PC-3 (cell line): Measurements from ENCODE around the gene ZSCAN1. TPM values are rescaled to one million over a fixed set of nuclear protein-coding genes. Genes with fewer than 3 reads are reported as not detected.

Source experiments
- ATAC-seq: fragments of 200-7000 bp; cut with Tn5 transposase; 2 replicates; pipeline ENCODE4 v1.9.1; 2020; ENCODE audit warnings: mild to moderate bottlenecking, moderate library complexity
- BruUV-seq: library from RNA; stranded (reverse); fragments of 400-500 nt; replicated peaks from 2 replicates; lab custom pipeline; 2021; lab: Mats Ljungman, UMichigan
- CTCF ChIA-PET: fragments of 300-600 bp; sonication (Branson Sonifier 250); formaldehyde crosslinking; loops from one replicate; lab custom pipeline; 2022; ENCODE audit warnings: antibody characterized with exemption; lab: Charles Lee
- POLR2A ChIA-PET: fragments of 300-600 bp; sonication (Branson Sonifier 250); formaldehyde crosslinking; loops from one replicate; lab custom pipeline; 2022; ENCODE audit warnings: antibody characterized with exemption; ENCODE audit not compliant: unreplicated experiment; lab: Charles Lee
- DNase-seq: peaks from one replicate; pipeline ENCODE4 v3.0.0-alpha.2; 2015
- H2AFZ ChIP-seq: fragments of 300-600 bp; sonication (generic); 2 replicates; pipeline ENCODE4 v1.6.0; 2016; ENCODE audit warnings: antibody characterized with exemption, low read length
- H3F3A ChIP-seq: fragments of 300-600 bp; sonication (generic); one replicate; pipeline ENCODE4 v1.6.0; 2017; ENCODE audit warnings: antibody characterized with exemption, low read length, control low read depth, mild to moderate bottlenecking; ENCODE audit not compliant: unreplicated experiment
- H3K27ac ChIP-seq: fragments of 300-600 bp; sonication (generic); 2 replicates; pipeline ENCODE4 v1.5.1; 2016; ENCODE audit warnings: mild to moderate bottlenecking, low read length
- H3K27me3 ChIP-seq: fragments of 300-600 bp; sonication (generic); 2 replicates; pipeline ENCODE4 v1.6.1; 2016; ENCODE audit warnings: low read length, mixed read lengths
- H3K36me3 ChIP-seq: fragments of 300-600 bp; sonication (generic); 2 replicates; pipeline ENCODE4 v1.6.1; 2016; ENCODE audit warnings: low read depth, mixed run types, low read length, mixed read lengths
- H3K4me1 ChIP-seq: fragments of 300-600 bp; sonication (generic); 2 replicates; pipeline ENCODE4 v1.5.1; 2016; ENCODE audit warnings: low read length; ENCODE audit not compliant: insufficient read depth
- H3K4me2 ChIP-seq: fragments of 300-600 bp; sonication (generic); 2 replicates; pipeline ENCODE4 v1.6.0; 2016; ENCODE audit warnings: low read length
- H3K4me3 ChIP-seq: fragments of 300-600 bp; sonication (generic); 2 replicates; pipeline ENCODE4 v1.5.1; 2016; ENCODE audit warnings: mild to moderate bottlenecking, low read length, mixed read lengths
- H3K79me2 ChIP-seq: fragments of 300-600 bp; sonication (generic); 2 replicates; pipeline ENCODE4 v1.6.1; 2017; ENCODE audit warnings: low read length, mixed read lengths
- H3K9ac ChIP-seq: fragments of 300-600 bp; sonication (generic); 2 replicates; pipeline ENCODE4 v1.6.0; 2016; ENCODE audit warnings: mild to moderate bottlenecking, low read length
- H3K9me2 ChIP-seq: fragments of 300-600 bp; sonication (generic); replicated peaks from 2 replicates; pipeline ENCODE4 v1.6.1; 2016; ENCODE audit warnings: mixed run types, low read length, mixed read lengths
- H3K9me3 ChIP-seq: fragments of 300-600 bp; sonication (generic); 2 replicates; pipeline ENCODE4 v1.6.1; 2016; ENCODE audit warnings: low read length, mixed read lengths
- H4K20me1 ChIP-seq: fragments of 300-600 bp; sonication (generic); 2 replicates; pipeline ENCODE4 v1.6.1; 2016; ENCODE audit warnings: low read length, mixed read lengths
- EZH2 ChIP-seq: fragments of 300-600 bp; sonication (generic); IDR thresholded peaks from one replicate; pipeline ENCODE4 v1.6.1; 2017; ENCODE audit warnings: antibody characterized with exemption, mild to moderate bottlenecking, low read length; ENCODE audit not compliant: unreplicated experiment
- EZH2phosphoT487 ChIP-seq: fragments of 300-600 bp; sonication (generic); IDR thresholded peaks from 2 replicates; pipeline ENCODE4 v1.6.1; 2018; ENCODE audit warnings: mild to moderate bottlenecking, antibody characterized with exemption, low read length, borderline replicate concordance
- intact Hi-C: fragments of 100-400 bp; cut with micrococcal nuclease; formaldehyde crosslinking; loops from 2 replicates; pipeline ENCODE4 v1.9.0; 2023
- total RNA-seq: library from RNA; depleted of rRNA; stranded (reverse); fragments of >200 nt; gene quantifications from 2 replicates; pipeline ENCODE4 v1.2.3, GENCODE V29; 2014
- TF ChIP-seq, protein P1 (sequence below): fragments of 300-600 bp; sonication (generic); conservative IDR thresholded peaks from 2 replicates; pipeline ENCODE4 v1.5.1; 2017; ENCODE audit warnings: antibody characterized with exemption, low read depth, mild to moderate bottlenecking, low read length

ZSCAN1 gene
- total RNA-seq, 1 experiment from 2014 or later = not detected

DNA sequence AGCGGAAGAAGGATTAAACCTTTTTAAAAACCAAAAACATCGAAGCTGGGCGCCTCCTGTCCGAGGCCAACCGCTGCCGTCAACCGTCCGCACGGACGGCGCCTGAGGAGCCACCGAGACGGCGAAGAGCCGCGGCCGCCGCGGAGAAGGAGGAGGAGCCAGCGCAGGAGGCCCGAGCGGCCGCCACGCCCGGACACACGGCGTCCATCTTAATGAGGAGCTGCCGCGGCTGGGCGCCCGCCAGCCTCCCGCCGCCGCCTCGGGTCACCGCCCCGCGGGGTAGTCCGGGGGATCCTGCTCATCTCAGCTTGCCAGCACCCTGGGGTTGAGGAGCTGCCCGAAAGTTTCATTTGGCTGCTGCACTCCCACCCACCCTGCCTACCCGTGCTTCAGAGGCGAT, 10.6 kb downstream of the ZSCAN1 start:
- Histone ChIP-seq H3K27ac (no peak overlapping the region), H3K4me3 (no peak overlapping the region), H3K79me2 (no peaks in the 10 kb centered on the region), H3K36me3 (no peaks in the 10 kb centered on the region), H2AFZ (no peak overlapping the region), H3K9me3 (peaks cover 55% of the 10 kb centered on the region), H4K20me1 (no peaks in the 10 kb centered on the region), H3K27me3 (no peaks in the 10 kb centered on the region), H3F3A (no peaks in the 10 kb centered on the region), H3K9ac (no peak overlapping the region), H3K4me2 (no peak overlapping the region), H3K9me2 (no peaks in the 10 kb centered on the region), H3K4me1 (no peaks in the 10 kb centered on the region)
- no peak for DNase-seq
- POLR2A ChIA-PET = no interaction called here
- no TSS peak for BruUV-seq
- no peak for ATAC-seq
- intact Hi-C loops = no loop called here
- CTCF ChIA-PET = no interaction called here
- TF ChIP-seq, protein P1, sequence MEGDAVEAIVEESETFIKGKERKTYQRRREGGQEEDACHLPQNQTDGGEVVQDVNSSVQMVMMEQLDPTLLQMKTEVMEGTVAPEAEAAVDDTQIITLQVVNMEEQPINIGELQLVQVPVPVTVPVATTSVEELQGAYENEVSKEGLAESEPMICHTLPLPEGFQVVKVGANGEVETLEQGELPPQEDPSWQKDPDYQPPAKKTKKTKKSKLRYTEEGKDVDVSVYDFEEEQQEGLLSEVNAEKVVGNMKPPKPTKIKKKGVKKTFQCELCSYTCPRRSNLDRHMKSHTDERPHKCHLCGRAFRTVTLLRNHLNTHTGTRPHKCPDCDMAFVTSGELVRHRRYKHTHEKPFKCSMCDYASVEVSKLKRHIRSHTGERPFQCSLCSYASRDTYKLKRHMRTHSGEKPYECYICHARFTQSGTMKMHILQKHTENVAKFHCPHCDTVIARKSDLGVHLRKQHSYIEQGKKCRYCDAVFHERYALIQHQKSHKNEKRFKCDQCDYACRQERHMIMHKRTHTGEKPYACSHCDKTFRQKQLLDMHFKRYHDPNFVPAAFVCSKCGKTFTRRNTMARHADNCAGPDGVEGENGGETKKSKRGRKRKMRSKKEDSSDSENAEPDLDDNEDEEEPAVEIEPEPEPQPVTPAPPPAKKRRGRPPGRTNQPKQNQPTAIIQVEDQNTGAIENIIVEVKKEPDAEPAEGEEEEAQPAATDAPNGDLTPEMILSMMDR = no peak
- TF ChIP-seq EZH2phosphoT487 = no peak
- TF ChIP-seq EZH2 = no peak

DNA sequence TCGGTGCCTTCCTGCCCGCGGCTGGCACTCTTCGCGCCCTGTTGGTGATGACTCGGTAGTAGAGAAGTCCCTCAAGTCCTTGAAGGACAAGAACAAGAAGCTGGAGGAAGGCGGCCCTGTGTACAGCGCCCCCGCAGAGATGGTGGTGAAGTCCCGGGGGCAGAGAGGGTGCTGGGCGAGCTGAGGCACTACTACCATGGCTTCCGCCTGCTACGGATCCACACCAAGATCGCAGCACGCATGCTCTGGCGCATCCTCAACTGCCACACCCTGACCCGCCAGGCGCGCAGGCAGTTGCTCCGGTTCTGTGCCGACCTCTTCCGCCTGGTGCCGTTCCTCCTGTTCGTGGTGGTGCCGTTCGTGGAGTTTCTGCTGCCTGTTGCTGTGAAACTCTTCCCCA, 11.1 kb downstream of the ZSCAN1 start:
- Histone ChIP-seq H3K9ac (no peak overlapping the region), H4K20me1 (no peaks in the 10 kb centered on the region), H2AFZ (no peak overlapping the region), H3K9me3 (peaks cover 56% of the 10 kb centered on the region), H3K79me2 (no peaks in the 10 kb centered on the region), H3K4me2 (no peak overlapping the region), H3K36me3 (no peaks in the 10 kb centered on the region), H3F3A (no peaks in the 10 kb centered on the region), H3K4me1 (no peaks in the 10 kb centered on the region), H3K4me3 (no peak overlapping the region), H3K9me2 (no peaks in the 10 kb centered on the region), H3K27me3 (no peaks in the 10 kb centered on the region), H3K27ac (no peak overlapping the region)
- TF ChIP-seq EZH2phosphoT487 = no peak
- TF ChIP-seq EZH2 = no peak
- TF ChIP-seq, protein P1 = no peak
- BruUV-seq = no TSS peak
- intact Hi-C loops = no loop called here
- POLR2A ChIA-PET = no interaction called here
- CTCF ChIA-PET = no interaction called here
- ATAC-seq (no peak), DNase-seq (no peak)

DNA sequence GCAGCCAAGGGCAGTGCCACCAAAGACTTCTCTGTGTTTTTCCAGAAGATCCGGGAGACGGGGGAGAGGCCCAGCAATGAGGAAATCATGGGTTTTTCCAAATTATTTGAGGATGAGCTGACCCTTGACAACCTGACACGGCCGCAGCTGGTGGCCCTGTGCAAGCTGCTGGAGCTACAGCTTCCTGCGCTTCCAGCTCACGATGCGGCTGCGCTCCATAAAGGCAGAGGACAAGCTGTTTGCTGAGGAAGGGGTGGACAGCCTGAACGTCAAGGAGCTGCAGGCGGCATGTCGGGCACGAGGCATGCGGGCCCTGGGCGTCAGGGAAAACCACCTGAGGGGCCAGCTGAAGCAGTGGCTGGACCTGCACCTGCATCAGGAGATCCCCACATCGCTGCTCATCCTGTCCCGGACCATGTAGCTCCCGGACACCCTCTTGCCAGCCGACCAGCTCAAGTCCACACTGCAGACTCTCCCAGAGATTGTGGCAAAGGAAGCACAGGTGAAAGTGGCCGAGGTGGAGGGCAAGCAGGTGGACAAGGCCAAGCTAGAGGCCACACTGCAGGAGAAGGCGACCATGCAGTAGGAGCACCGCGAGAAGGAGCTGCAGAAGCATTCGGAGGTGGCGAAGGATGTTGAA, 11.7 kb downstream of the ZSCAN1 start:
- TF ChIP-seq, protein P1 = no peak
- no peak for TF ChIP-seq EZH2phosphoT487
- ATAC-seq (no peak), DNase-seq (no peak)
- intact Hi-C loops = no loop called here
- Histone ChIP-seq H3F3A (no peaks in the 10 kb centered on the region), H2AFZ (no peak overlapping the region), H3K4me1 (no peaks in the 10 kb centered on the region), H3K27me3 (no peaks in the 10 kb centered on the region), H3K4me2 (no peak overlapping the region), H3K9ac (no peak overlapping the region), H3K9me3 (peaks cover 50% of the 10 kb centered on the region), H3K27ac (no peak overlapping the region), H3K36me3 (no peaks in the 10 kb centered on the region), H3K79me2 (no peaks in the 10 kb centered on the region), H3K9me2 (no peaks in the 10 kb centered on the region), H4K20me1 (no peaks in the 10 kb centered on the region), H3K4me3 (no peak overlapping the region)
- ChIA-PET CTCF (no interaction called here), POLR2A (no interaction called here)
- no TSS peak for BruUV-seq
